Measurements from ENCODE around the gene RAI1.

The RAI1 gene

GRCh38 chr17:17813055-17813724, 131.9 kb downstream of the RAI1 start:
- no peak overlapping the region for H3K4me2 ChIP-seq (ENCODE audit: low read length)
- peaks cover 9% of the 10 kb centered on the region for H3K4me1 ChIP-seq
- no peaks in the 10 kb centered on the region for H3K27me3 ChIP-seq (ENCODE audit: control insufficient read depth, insufficient read depth, low read length)
- no peak overlapping the region for H3K4me3 ChIP-seq (ENCODE audit: low read depth, low read length)
- no peak overlapping the region for H2AFZ ChIP-seq
- H3K36me3 ChIP-seq (ENCODE audit: control insufficient read depth, insufficient read depth, low read length) = no peaks in the 10 kb centered on the region
- TF ChIP-seq CTCF (IDR thresholded peaks at IDR 0.05) = no peak
- peaks cover 2% of the 10 kb centered on the region for H3K79me2 ChIP-seq
- H3K9ac ChIP-seq = no peak overlapping the region
- H3K9me3 ChIP-seq (ENCODE audit: control insufficient read depth, low read length) = no peaks in the 10 kb centered on the region
- no peak overlapping the region for H3K27ac ChIP-seq

- H3K27ac ChIP-seq = no peak overlapping the region
- no peaks in the 10 kb centered on the region for H3K27me3 ChIP-seq (ENCODE audit: control insufficient read depth, insufficient read depth, low read length)
- peaks cover 1% of the 10 kb centered on the region for H3K79me2 ChIP-seq
- no peak overlapping the region for H2AFZ ChIP-seq
- no peaks in the 10 kb centered on the region for H3K9me3 ChIP-seq (ENCODE audit: control insufficient read depth, low read length)
- H3K4me3 ChIP-seq (ENCODE audit: low read depth, low read length) = no peak overlapping the region
- H3K4me1 ChIP-seq = peaks cover 9% of the 10 kb centered on the region
- no peak overlapping the region for H3K9ac ChIP-seq
- no peak overlapping the region for H3K4me2 ChIP-seq (ENCODE audit: low read length)
- TF ChIP-seq CTCF (IDR thresholded peaks at IDR 0.05) = no peak
- H3K36me3 ChIP-seq (ENCODE audit: control insufficient read depth, insufficient read depth, low read length) = no peaks in the 10 kb centered on the region
Measured at GRCh38 chr17:17813725-17814095, 132.5 kb downstream of the RAI1 start.

- H3K27ac ChIP-seq = no peak overlapping the region
- H3K4me3 ChIP-seq (ENCODE audit: low read depth, low read length) = no peak overlapping the region
- H3K36me3 ChIP-seq (ENCODE audit: control insufficient read depth, insufficient read depth, low read length) = no peaks in the 10 kb centered on the region
- H3K27me3 ChIP-seq (ENCODE audit: control insufficient read depth, insufficient read depth, low read length) = no peaks in the 10 kb centered on the region
- no peak overlapping the region for H3K4me2 ChIP-seq (ENCODE audit: low read length)
- no peaks in the 10 kb centered on the region for H3K79me2 ChIP-seq
- H3K9ac ChIP-seq = no peak overlapping the region
- no peak for TF ChIP-seq CTCF (IDR thresholded peaks at IDR 0.05)
- peaks cover 9% of the 10 kb centered on the region for H3K4me1 ChIP-seq
- no peaks in the 10 kb centered on the region for H3K9me3 ChIP-seq (ENCODE audit: control insufficient read depth, low read length)
- no peak overlapping the region for H2AFZ ChIP-seq
Measured at GRCh38 chr17:17814162-17815061, 133.2 kb downstream of the RAI1 start.

- H3K36me3 ChIP-seq (ENCODE audit: control insufficient read depth, insufficient read depth, low read length) = no peaks in the 10 kb centered on the region
- H3K27ac ChIP-seq = no peak overlapping the region
- H3K9ac ChIP-seq = no peak overlapping the region
- no peak overlapping the region for H3K4me3 ChIP-seq (ENCODE audit: low read depth, low read length)
- peaks cover 9% of the 10 kb centered on the region for H3K4me1 ChIP-seq
- no peaks in the 10 kb centered on the region for H3K9me3 ChIP-seq (ENCODE audit: control insufficient read depth, low read length)
- no peak overlapping the region for H3K4me2 ChIP-seq (ENCODE audit: low read length)
- no peak for TF ChIP-seq CTCF (IDR thresholded peaks at IDR 0.05)
- H3K27me3 ChIP-seq (ENCODE audit: control insufficient read depth, insufficient read depth, low read length) = no peaks in the 10 kb centered on the region
- no peak overlapping the region for H2AFZ ChIP-seq
- H3K79me2 ChIP-seq = no peaks in the 10 kb centered on the region
Measured at GRCh38 chr17:17815062-17815406, 133.8 kb downstream of the RAI1 start.
